HCT116 (cell line): ENCODE measurements around the gene TNXB. TPM values are rescaled to one million over a fixed set of nuclear protein-coding genes. Genes with fewer than 3 reads are reported as not detected.
A peak's percentile ranks its signal among the peaks of the same experiment; 100 is the strongest.

Source experiments
- ATAC-seq: fragments of 200-7000 bp; cut with Tn5 transposase; 2 replicates; pipeline ENCODE4 v1.9.1; 2020; ENCODE audit warnings: mild to moderate bottlenecking, moderate library complexity
- BruUV-seq: library from RNA; stranded (reverse); fragments of 400-500 nt; replicated peaks from 2 replicates; lab custom pipeline; 2021; lab: Mats Ljungman, UMichigan
- CTCF ChIA-PET: fragments of 300-600 bp; sonication (Branson Sonifier 250); formaldehyde crosslinking; loops from one replicate; lab custom pipeline; 2021; ENCODE audit warnings: antibody characterized with exemption; lab: Charles Lee
- POLR2A ChIA-PET: fragments of 300-600, 350-600 bp; sonication (Branson Sonifier 250); formaldehyde crosslinking; loops from one replicate; lab custom pipeline; 2021; ENCODE audit warnings: antibody characterized with exemption; lab: Charles Lee
- RAD21 ChIA-PET, 2 experiments: fragments of 300-600 bp; sonication (Branson Sonifier 250); formaldehyde crosslinking; loops; one replicate each; lab custom pipeline; 2023; ENCODE audit warnings: low total read pairs in 2 of 2; ENCODE audit not compliant: uncharacterized antibody in 2 of 2, unreplicated experiment in 2 of 2, low non-redundant PET in 1 of 2; lab: Charles Lee
- DNase-seq: peaks from one replicate; pipeline ENCODE4 v3.0.0-alpha.2; 2010; ENCODE audit warnings: low read depth, low spot score
- H2AFZ ChIP-seq: fragments of 200-600 bp; shearing (Covaris generic), sonication (generic); 2 replicates; pipeline ENCODE4 v1.6.1; 2017; ENCODE audit warnings: low read depth, mixed run types, mixed read lengths, antibody characterized with exemption, low read length; ENCODE audit not compliant: poor library complexity, severe bottlenecking
- H3K27ac ChIP-seq: 2 replicates; pipeline ENCODE4 v1.5.1; 2012; ENCODE audit warnings: low read depth, low read length
- H3K27me3 ChIP-seq: fragments of 200-600 bp; sonication (generic); 2 replicates; pipeline ENCODE4 v1.6.1; 2016; ENCODE audit warnings: mixed run types, low read length, mixed read lengths; ENCODE audit not compliant: insufficient read depth
- H3K36me3 ChIP-seq, 2 experiments: fragments of 200-500 bp in 1 of 2; fragments of 200-600 bp in 1 of 2; sonication (Bioruptor generic) in 1 of 2; sonication (generic) in 1 of 2; 2 replicates each; pipeline versions ENCODE4 v1.5.1 to v1.6.1; 2014 to 2016; ENCODE audit warnings: low read length in 2 of 2, inconsistent platforms in 1 of 2, mixed read lengths in 1 of 2, mixed run types in 1 of 2; ENCODE audit not compliant: insufficient read depth in 2 of 2, control insufficient read depth in 1 of 2
- H3K4me1 ChIP-seq, 2 experiments: fragments of 200-600 bp in 1 of 2; sonication (generic) in 1 of 2; 2 replicates each; pipeline versions ENCODE4 v1.5.1 to v1.6.1; 2012 to 2017; ENCODE audit warnings: low read length in 2 of 2, inconsistent platforms in 1 of 2, mild to moderate bottlenecking in 1 of 2, mixed read lengths in 1 of 2, mixed run types in 1 of 2, moderate library complexity in 1 of 2; ENCODE audit not compliant: insufficient read depth in 2 of 2, control insufficient read depth in 1 of 2
- H3K4me2 ChIP-seq: fragments of 200-600 bp; sonication (generic); 2 replicates; pipeline ENCODE4 v1.6.1; 2017; ENCODE audit warnings: mixed run types, low read length, mixed read lengths
- H3K4me3 ChIP-seq, 2 experiments: fragments of 200-600 bp in 1 of 2; sonication (generic) in 1 of 2; replicated peaks in 1 of 2; 2 replicates each; pipeline ENCODE4 v1.5.1; 2011 to 2016; ENCODE audit warnings: low read length in 2 of 2, control low read depth in 1 of 2, low read depth in 1 of 2, mild to moderate bottlenecking in 1 of 2, mixed read lengths in 1 of 2, mixed run types in 1 of 2
- H3K79me2 ChIP-seq: fragments of 200-600 bp; sonication (generic); 2 replicates; pipeline ENCODE4 v1.6.1; 2017; ENCODE audit warnings: mild to moderate bottlenecking, mixed run types, low read length, moderate library complexity, mixed read lengths; ENCODE audit not compliant: insufficient read depth
- H3K9ac ChIP-seq: fragments of 200-600 bp; sonication (generic); 2 replicates; pipeline ENCODE4 v1.6.1; 2016; ENCODE audit warnings: low read length, mixed read lengths
- H3K9me2 ChIP-seq: fragments of 200-600 bp; sonication (generic), shearing (Covaris generic); 2 replicates; pipeline ENCODE4 v1.6.1; 2017; ENCODE audit warnings: mixed run types, mild to moderate bottlenecking, moderate library complexity; ENCODE audit not compliant: insufficient read depth
- H3K9me3 ChIP-seq, 2 experiments: fragments of 200-500 bp in 1 of 2; fragments of 200-600 bp in 1 of 2; sonication (Bioruptor generic) in 1 of 2; sonication (generic) in 1 of 2; 2 replicates each; pipeline ENCODE4 v1.6.1; 2014 to 2017; ENCODE audit warnings: low read length in 2 of 2, mixed read lengths in 2 of 2, inconsistent platforms in 1 of 2, low read depth in 1 of 2, mild to moderate bottlenecking in 1 of 2, mixed run types in 1 of 2, moderate library complexity in 1 of 2; ENCODE audit not compliant: control insufficient read depth in 1 of 2, insufficient read depth in 1 of 2
- H4K20me1 ChIP-seq: fragments of 200-600 bp; sonication (generic), shearing (Covaris generic); 2 replicates; pipeline ENCODE4 v1.6.1; 2017; ENCODE audit warnings: mixed run types, mild to moderate bottlenecking, moderate library complexity; ENCODE audit not compliant: insufficient read depth
- ATF3 ChIP-seq: IDR thresholded peaks from 2 replicates; pipeline ENCODE4 v1.6.1; 2012
- CTCF ChIP-seq, 3 experiments: fragments of 200-600 bp in 1 of 3; sonication (generic) in 1 of 3; IDR thresholded peaks in 2 of 3; conservative IDR thresholded peaks in 1 of 3; 2 replicates each; pipeline ENCODE4 v1.5.1; 2012 to 2017; ENCODE audit warnings: low read depth in 2 of 3, low read length in 2 of 3, antibody characterized with exemption in 1 of 3, borderline replicate concordance in 1 of 3, control low read depth in 1 of 3, mild to moderate bottlenecking in 1 of 3, mixed read lengths in 1 of 3, mixed run types in 1 of 3, moderate library complexity in 1 of 3; ENCODE audit not compliant: insufficient read depth in 1 of 3
- JUND ChIP-seq: IDR thresholded peaks from 2 replicates; pipeline ENCODE4 v1.6.1; 2012
- POLR2A ChIP-seq: IDR thresholded peaks from 2 replicates; pipeline ENCODE4 v1.7.0; 2011; ENCODE audit warnings: borderline replicate concordance; ENCODE audit not compliant: insufficient read depth, insufficient read length; ENCODE audit errors: extremely low read depth
- POLR2AphosphoS5 ChIP-seq: IDR thresholded peaks from 2 replicates; pipeline ENCODE4 v1.6.1; 2011; ENCODE audit warnings: mild to moderate bottlenecking, low read depth, low read length, moderate library complexity
- RAD21 ChIP-seq: IDR thresholded peaks from 2 replicates; pipeline ENCODE4 v1.6.1; 2012; ENCODE audit warnings: low read depth, mild to moderate bottlenecking
- ZBTB33 ChIP-seq: IDR thresholded peaks from 2 replicates; pipeline ENCODE4 v1.6.1; 2011; ENCODE audit warnings: mild to moderate bottlenecking, low read length, moderate library complexity; ENCODE audit not compliant: insufficient replicate concordance; ENCODE audit errors: extremely low read depth
- ZFX ChIP-seq: fragments of 450-650 bp; IDR thresholded peaks from 2 replicates; pipeline ENCODE4 v1.6.1; 2017
- ZNF274 ChIP-seq: fragments of 200-500 bp; sonication (Bioruptor generic); IDR thresholded peaks from 2 replicates; pipeline ENCODE4 v1.6.1; 2014; ENCODE audit warnings: mild to moderate bottlenecking, low read depth, low read length, inconsistent platforms
- intact Hi-C: fragments of 100-400 bp; cut with micrococcal nuclease; formaldehyde crosslinking; loops from 2 replicates; pipeline ENCODE4 v1.10.0; 2022
- total RNA-seq: library from RNA; stranded (reverse); gene quantifications from one replicate; pipeline ENCODE4 v1.2.1, GENCODE V29; 2021; ENCODE audit not compliant: unreplicated experiment
- TF ChIP-seq, protein P1 (sequence below): IDR thresholded peaks from 2 replicates; pipeline ENCODE4 v1.6.1; 2012
- TF ChIP-seq, protein P2 (sequence below): IDR thresholded peaks from 2 replicates; pipeline ENCODE4 v1.6.1; 2012; ENCODE audit warnings: low read depth

TNXB gene
- total RNA-seq, 1 experiment from 2014 or later, result 8.5 TPM

- Histone ChIP-seq H3K27ac (no peak overlapping the region), H3K27me3 (no peaks in the 10 kb centered on the region), H3K9me3 (no peaks in the 10 kb centered on the region), H3K4me2 (no peak overlapping the region), H4K20me1 (no peaks in the 10 kb centered on the region), H3K4me1 (peaks cover 0 to 28% of the 10 kb centered on the region in 2 experiments; a peak in 2 of 4 replicates), H3K9ac (no peak overlapping the region), H3K9me2 (no peaks in the 10 kb centered on the region), H2AFZ (no peak overlapping the region), H3K79me2 (no peaks in the 10 kb centered on the region), H3K36me3 (peaks cover 16 to 21% of the 10 kb centered on the region in 2 experiments; a peak in 3 of 4 replicates), H3K4me3 (no peak overlapping the region)
- ChIA-PET RAD21 (no interaction called here), POLR2A (no interaction called here), CTCF (interaction anchor here (0.5 to 3.4 kb wide), 3 partner anchors 29 to 79 kb away, joined by 3 to 18 read pairs (median 3); no protein-coding TSS in a partner anchor)
- DNase-seq, result no peak
- no TSS peak for BruUV-seq
- intact Hi-C loops, result loop anchor here (5.0 kb wide), 2 partner anchors 126 to 586 kb away; no protein-coding TSS in a partner anchor
- ATAC-seq, result peak; percentile 54; the same call in 1 of the 2 replicates
- TF ChIP-seq, protein P1, sequence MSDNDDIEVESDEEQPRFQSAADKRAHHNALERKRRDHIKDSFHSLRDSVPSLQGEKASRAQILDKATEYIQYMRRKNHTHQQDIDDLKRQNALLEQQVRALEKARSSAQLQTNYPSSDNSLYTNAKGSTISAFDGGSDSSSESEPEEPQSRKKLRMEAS, result no peak
- peak; percentile 12 to 60 (median 48); a peak in 4 of 6 replicates for TF ChIP-seq CTCF (IDR thresholded peaks at IDR 0.05 in 2 of 3, conservative IDR thresholded peaks at IDR 0.05 in 1 of 3; ENCODE audit: borderline replicate concordance in 1 of 3, insufficient read depth in 1 of 3, low read depth in 2 of 3, low read length in 2 of 3)
- peak; percentile 27; the same call in 1 of the 2 replicates for TF ChIP-seq RAD21
- TF ChIP-seq ZNF274, result no peak
These were observed 7.5 kb upstream of the TNXB start for GRCh38 chr6:32116674-32117073.

- H3K79me2 ChIP-seq, result no peaks in the 10 kb centered on the region
- H3K36me3 ChIP-seq, result peaks cover 11 to 18% of the 10 kb centered on the region in 2 experiments; a peak in 3 of 4 replicates
- BruUV-seq, result TSS peak; percentile 46
- H3K9me3 ChIP-seq, result no peaks in the 10 kb centered on the region
- intact Hi-C loops, result loop anchor here (5.0 kb wide), 2 partner anchors 127 to 587 kb away; no protein-coding TSS in a partner anchor
- ATAC-seq, result no peak
- H3K4me3 ChIP-seq, result no peak overlapping the region
- H3K27me3 ChIP-seq, result no peaks in the 10 kb centered on the region
- no peak for DNase-seq
- H3K9me2 ChIP-seq, result no peaks in the 10 kb centered on the region
- H2AFZ ChIP-seq, result no peak overlapping the region
- POLR2A ChIA-PET, result no interaction called here
- no peak overlapping the region for H3K27ac ChIP-seq
- no peaks in the 10 kb centered on the region for H4K20me1 ChIP-seq
- RAD21 ChIA-PET, result no interaction called here
- no peak overlapping the region for H3K9ac ChIP-seq
- CTCF ChIA-PET, result no interaction called here
- no peak overlapping the region for H3K4me2 ChIP-seq
- peaks cover 0 to 28% of the 10 kb centered on the region in 2 experiments; a peak in 2 of 4 replicates for H3K4me1 ChIP-seq
- TF ChIP-seq ZNF274, result no peak
- TF ChIP-seq, protein P2, sequence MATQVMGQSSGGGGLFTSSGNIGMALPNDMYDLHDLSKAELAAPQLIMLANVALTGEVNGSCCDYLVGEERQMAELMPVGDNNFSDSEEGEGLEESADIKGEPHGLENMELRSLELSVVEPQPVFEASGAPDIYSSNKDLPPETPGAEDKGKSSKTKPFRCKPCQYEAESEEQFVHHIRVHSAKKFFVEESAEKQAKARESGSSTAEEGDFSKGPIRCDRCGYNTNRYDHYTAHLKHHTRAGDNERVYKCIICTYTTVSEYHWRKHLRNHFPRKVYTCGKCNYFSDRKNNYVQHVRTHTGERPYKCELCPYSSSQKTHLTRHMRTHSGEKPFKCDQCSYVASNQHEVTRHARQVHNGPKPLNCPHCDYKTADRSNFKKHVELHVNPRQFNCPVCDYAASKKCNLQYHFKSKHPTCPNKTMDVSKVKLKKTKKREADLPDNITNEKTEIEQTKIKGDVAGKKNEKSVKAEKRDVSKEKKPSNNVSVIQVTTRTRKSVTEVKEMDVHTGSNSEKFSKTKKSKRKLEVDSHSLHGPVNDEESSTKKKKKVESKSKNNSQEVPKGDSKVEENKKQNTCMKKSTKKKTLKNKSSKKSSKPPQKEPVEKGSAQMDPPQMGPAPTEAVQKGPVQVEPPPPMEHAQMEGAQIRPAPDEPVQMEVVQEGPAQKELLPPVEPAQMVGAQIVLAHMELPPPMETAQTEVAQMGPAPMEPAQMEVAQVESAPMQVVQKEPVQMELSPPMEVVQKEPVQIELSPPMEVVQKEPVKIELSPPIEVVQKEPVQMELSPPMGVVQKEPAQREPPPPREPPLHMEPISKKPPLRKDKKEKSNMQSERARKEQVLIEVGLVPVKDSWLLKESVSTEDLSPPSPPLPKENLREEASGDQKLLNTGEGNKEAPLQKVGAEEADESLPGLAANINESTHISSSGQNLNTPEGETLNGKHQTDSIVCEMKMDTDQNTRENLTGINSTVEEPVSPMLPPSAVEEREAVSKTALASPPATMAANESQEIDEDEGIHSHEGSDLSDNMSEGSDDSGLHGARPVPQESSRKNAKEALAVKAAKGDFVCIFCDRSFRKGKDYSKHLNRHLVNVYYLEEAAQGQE, result no peak
- no peak for TF ChIP-seq ZBTB33
- no peak for TF ChIP-seq POLR2AphosphoS5
- TF ChIP-seq ATF3, result no peak
- no peak for TF ChIP-seq JUND
- no peak for TF ChIP-seq POLR2A
- TF ChIP-seq ZFX, result no peak
These were observed 6.5 kb upstream of the TNXB start for GRCh38 chr6:32115623-32116022.
